Endodermal cell (in vitro differentiated cells): Measurements from ENCODE around the gene CPEB1. TPM values are rescaled to one million over a fixed set of nuclear protein-coding genes. Genes with fewer than 3 reads are reported as not detected.

ENCODE experiments used
- DNase-seq: peaks from one replicate; pipeline ENCODE4 v3.0.0-alpha.2; 2017
- H3K27ac ChIP-seq: 2 replicates; pipeline ENCODE4 v1.5.1; 2013; ENCODE audit warnings: mild to moderate bottlenecking, low read depth, low read length, moderate library complexity
- H3K27me3 ChIP-seq: 2 replicates; pipeline ENCODE4 v1.6.1; 2013; ENCODE audit warnings: mild to moderate bottlenecking, low read length, moderate library complexity; ENCODE audit not compliant: insufficient read depth, control insufficient read depth, poor library complexity, severe bottlenecking
- H3K36me3 ChIP-seq: 2 replicates; pipeline ENCODE4 v1.7.0; 2013; ENCODE audit warnings: mild to moderate bottlenecking, low read length, moderate library complexity; ENCODE audit not compliant: control insufficient read depth, insufficient read depth
- H3K4me1 ChIP-seq: one replicate; pipeline ENCODE4 v1.7.0; 2013; ENCODE audit warnings: low read length; ENCODE audit not compliant: control insufficient read depth, insufficient read depth
- H3K4me3 ChIP-seq: 2 replicates; pipeline ENCODE4 v1.5.1; 2013; ENCODE audit warnings: mild to moderate bottlenecking, low read length, moderate library complexity
- H3K9ac ChIP-seq: 2 replicates; pipeline ENCODE4 v1.6.1; 2013; ENCODE audit warnings: mild to moderate bottlenecking, low read length, moderate library complexity; ENCODE audit not compliant: poor library complexity, severe bottlenecking; ENCODE audit errors: extremely low read depth
- H3K9me3 ChIP-seq: 2 replicates; pipeline ENCODE4 v1.6.1; 2013; ENCODE audit warnings: mild to moderate bottlenecking, low read length, moderate library complexity; ENCODE audit not compliant: control insufficient read depth
- H3K27ac Mint-ChIP-seq: 2 replicates; pipeline ENCODE4 v1.8.0; 2020; ENCODE audit warnings: mixed read lengths
- H3K27me3 Mint-ChIP-seq: 2 replicates; pipeline ENCODE4 v1.8.0; 2021; ENCODE audit warnings: mild to moderate bottlenecking, mixed read lengths; ENCODE audit not compliant: insufficient read depth
- H3K36me3 Mint-ChIP-seq: 2 replicates; pipeline ENCODE4 v1.8.0; 2020; ENCODE audit warnings: low read depth, mixed read lengths
- H3K4me1 Mint-ChIP-seq: 2 replicates; pipeline ENCODE4 v1.8.0; 2020; ENCODE audit warnings: mixed read lengths
- H3K4me3 Mint-ChIP-seq: 2 replicates; pipeline ENCODE4 v1.8.0; 2020; ENCODE audit warnings: mild to moderate bottlenecking, moderate library complexity, mixed read lengths
- H3K9me3 Mint-ChIP-seq: 2 replicates; pipeline ENCODE4 v1.8.0; 2020; ENCODE audit warnings: mild to moderate bottlenecking, mixed read lengths
- WGBS, 2 experiments: methylation state at CpG; one replicate each; pipeline versions ENCODE4 v1.1.5 to v1.1.7; 2013; ENCODE audit warnings: missing lambda C conversion rate in 2 of 2, mixed read lengths in 1 of 2; ENCODE audit not compliant: insufficient coverage in 1 of 2, insufficient read length in 1 of 2; 5-methylcytosine and 5-hydroxymethylcytosine counted together
- total RNA-seq, 2 donors: library from RNA; stranded (reverse); fragmentation: NEBNext Ultra II Directional in 1 of 2; extraction: Animal tissue kit (Norgen Biotek cat#: 25700) in 1 of 2; gene quantifications; 2 replicates in 1 of 2; 3 replicates in 1 of 2; pipeline ENCODE4 v1.2.1, GENCODE V29; 2021
- TF ChIP-seq, protein P1 (sequence below): fragments of 200-600 bp; sonication (generic); conservative IDR thresholded peaks from 2 replicates; pipeline ENCODE4 v1.5.0; 2021; ENCODE audit warnings: antibody characterized with exemption, mild to moderate bottlenecking

The CPEB1 gene
- total RNA-seq, 2 donors from 2014 or later: 1.0 to 1.4 TPM

- H3K9ac ChIP-seq: no peak overlapping the region
- H3K27ac Mint-ChIP-seq: no peak overlapping the region
- H3K9me3 ChIP-seq: no peaks in the 10 kb centered on the region
- H3K36me3 ChIP-seq: no peaks in the 10 kb centered on the region
- H3K9me3 Mint-ChIP-seq: no peaks in the 10 kb centered on the region
- H3K27me3 ChIP-seq: no peaks in the 10 kb centered on the region
- peaks cover 8% of the 10 kb centered on the region for H3K4me1 Mint-ChIP-seq
- TF ChIP-seq, protein P1, sequence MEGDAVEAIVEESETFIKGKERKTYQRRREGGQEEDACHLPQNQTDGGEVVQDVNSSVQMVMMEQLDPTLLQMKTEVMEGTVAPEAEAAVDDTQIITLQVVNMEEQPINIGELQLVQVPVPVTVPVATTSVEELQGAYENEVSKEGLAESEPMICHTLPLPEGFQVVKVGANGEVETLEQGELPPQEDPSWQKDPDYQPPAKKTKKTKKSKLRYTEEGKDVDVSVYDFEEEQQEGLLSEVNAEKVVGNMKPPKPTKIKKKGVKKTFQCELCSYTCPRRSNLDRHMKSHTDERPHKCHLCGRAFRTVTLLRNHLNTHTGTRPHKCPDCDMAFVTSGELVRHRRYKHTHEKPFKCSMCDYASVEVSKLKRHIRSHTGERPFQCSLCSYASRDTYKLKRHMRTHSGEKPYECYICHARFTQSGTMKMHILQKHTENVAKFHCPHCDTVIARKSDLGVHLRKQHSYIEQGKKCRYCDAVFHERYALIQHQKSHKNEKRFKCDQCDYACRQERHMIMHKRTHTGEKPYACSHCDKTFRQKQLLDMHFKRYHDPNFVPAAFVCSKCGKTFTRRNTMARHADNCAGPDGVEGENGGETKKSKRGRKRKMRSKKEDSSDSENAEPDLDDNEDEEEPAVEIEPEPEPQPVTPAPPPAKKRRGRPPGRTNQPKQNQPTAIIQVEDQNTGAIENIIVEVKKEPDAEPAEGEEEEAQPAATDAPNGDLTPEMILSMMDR: no peak
- no peaks in the 10 kb centered on the region for H3K4me1 ChIP-seq
- H3K4me3 Mint-ChIP-seq: no peak overlapping the region
- H3K27me3 Mint-ChIP-seq: peaks cover 2% of the 10 kb centered on the region
- WGBS, 2 experiments: 91 to 96% methylated on average over 1 to 3 of the region's 4 CpGs
- H3K27ac ChIP-seq: no peak overlapping the region
- H3K4me3 ChIP-seq: no peak overlapping the region
- no peaks in the 10 kb centered on the region for H3K36me3 Mint-ChIP-seq
- no peak for DNase-seq
Observed at GRCh38 chr15:82625136-82625535, 22.0 kb downstream of the CPEB1 start.

DNA sequence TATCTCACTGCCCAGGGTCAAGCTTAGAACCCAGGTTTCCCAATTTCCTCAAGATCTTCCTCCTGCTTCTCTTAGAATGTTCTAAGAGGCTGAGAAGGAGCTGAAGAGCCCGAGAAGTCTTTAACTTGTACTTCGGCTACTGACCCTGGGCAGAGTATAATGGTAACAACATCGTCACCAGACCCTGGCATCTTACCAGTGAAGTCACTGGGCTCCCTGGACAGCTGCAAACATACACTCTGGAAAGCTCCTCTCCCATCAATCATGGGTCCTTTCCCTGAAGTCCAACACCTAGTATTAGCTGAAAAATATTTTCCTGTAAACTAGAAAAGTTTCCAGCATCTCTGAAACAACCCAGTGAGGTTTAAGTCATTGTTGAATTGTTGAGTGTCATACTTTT, 22.7 kb downstream of the CPEB1 start:
- TF ChIP-seq, protein P1: no peak
- WGBS, 2 experiments: 83 to 96% methylated on average over 1 to 3 of the region's 3 CpGs
- Histone ChIP-seq H3K9me3 (no peaks in the 10 kb centered on the region), H3K4me3 (no peak overlapping the region), H3K9ac (no peak overlapping the region), H3K27me3 (no peaks in the 10 kb centered on the region), H3K36me3 (no peaks in the 10 kb centered on the region), H3K4me1 (no peaks in the 10 kb centered on the region), H3K27ac (no peak overlapping the region)
- Mint-ChIP-seq H3K27me3 (peaks cover 2% of the 10 kb centered on the region), H3K4me1 (peaks cover 6% of the 10 kb centered on the region), H3K27ac (no peak overlapping the region), H3K9me3 (no peaks in the 10 kb centered on the region), H3K36me3 (no peaks in the 10 kb centered on the region), H3K4me3 (no peak overlapping the region)
- no peak for DNase-seq

DNA sequence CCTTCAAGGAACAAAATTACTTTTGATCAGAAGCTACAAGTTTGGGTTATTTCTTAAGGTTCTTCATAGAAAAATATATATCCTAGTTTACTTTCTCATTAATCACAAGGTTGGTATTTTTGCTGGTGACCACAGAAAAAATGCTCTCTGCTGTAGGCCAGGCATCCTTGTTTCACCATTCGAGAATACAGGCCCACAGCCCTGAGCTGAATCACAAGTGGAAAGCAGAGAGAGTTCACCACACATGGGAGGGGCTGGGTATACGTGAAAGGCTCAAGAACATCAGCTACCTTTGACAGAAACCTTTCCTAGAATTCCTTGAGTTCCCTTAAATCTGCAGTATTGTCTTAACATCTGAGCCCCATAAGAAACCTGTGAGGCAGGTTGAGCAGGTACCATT, 23.2 kb downstream of the CPEB1 start:
- Mint-ChIP-seq H3K9me3 (no peaks in the 10 kb centered on the region), H3K27me3 (peaks cover 2% of the 10 kb centered on the region), H3K36me3 (no peaks in the 10 kb centered on the region), H3K4me3 (no peak overlapping the region), H3K4me1 (peaks cover 6% of the 10 kb centered on the region), H3K27ac (no peak overlapping the region)
- TF ChIP-seq, protein P1: no peak
- H3K9ac ChIP-seq: no peak overlapping the region
- no peak for DNase-seq
- H3K4me1 ChIP-seq: no peaks in the 10 kb centered on the region
- H3K27ac ChIP-seq: no peak overlapping the region
- H3K9me3 ChIP-seq: no peaks in the 10 kb centered on the region
- H3K27me3 ChIP-seq: no peaks in the 10 kb centered on the region
- 90 to 93% methylated on average over 2 of the region's 2 CpGs for WGBS, 2 experiments
- H3K4me3 ChIP-seq: no peak overlapping the region
- H3K36me3 ChIP-seq: no peaks in the 10 kb centered on the region
